ENCODE measurements around the gene TMEM95. TPM values are rescaled to one million over a fixed set of nuclear protein-coding genes. Genes with fewer than 3 reads are reported as not detected.

The TMEM95 gene
- total RNA-seq, 2 experiments from 2014 or later = 0.16 TPM; not detected in 1

- ATAC-seq (no peak), DNase-seq (no peak)
- peaks cover 30% of the 10 kb centered on the region for H3K4me1 Mint-ChIP-seq
- no peak overlapping the region for H3K4me3 Mint-ChIP-seq
- H3K27ac Mint-ChIP-seq = no peak overlapping the region
- peaks cover 49% of the 10 kb centered on the region for H3K36me3 Mint-ChIP-seq (ENCODE audit: low read depth)
- ChIA-PET CTCF (interaction anchor here (0.5 to 4.1 kb wide), 6 partner anchors 10 to 90 kb away, joined by 3 to 15 read pairs (median 5); partner anchors contain the start of genes ACAP1 and NEURL4), POLR2A (interaction anchor here (0.7 kb wide), 1 partner anchor 26 kb away, joined by 3 read pairs; no protein-coding TSS in a partner anchor)
- H3K27me3 Mint-ChIP-seq = no peaks in the 10 kb centered on the region
- intact Hi-C loops (cut with DNase I, micrococcal nuclease) = loop anchor here in 1 of 2 experiments (1.0 kb wide), 1 partner anchor 67 kb away; no protein-coding TSS in a partner anchor
- H3K9me3 Mint-ChIP-seq (ENCODE audit: low read depth) = no peaks in the 10 kb centered on the region
These were observed 8.0 kb upstream of the TMEM95 start for GRCh38 chr17:7346761-7347614.

- Mint-ChIP-seq H3K4me1 (peaks cover 37% of the 10 kb centered on the region), H3K27ac (no peak overlapping the region), H3K36me3 (ENCODE audit: low read depth) (peaks cover 53% of the 10 kb centered on the region), H3K4me3 (no peak overlapping the region), H3K9me3 (ENCODE audit: low read depth) (no peaks in the 10 kb centered on the region), H3K27me3 (no peaks in the 10 kb centered on the region)
- intact Hi-C loops (cut with DNase I, micrococcal nuclease) = no loop called here
- ChIA-PET POLR2A (interaction anchor here (0.7 kb wide), 1 partner anchor 27 kb away, joined by 3 read pairs; no protein-coding TSS in a partner anchor), CTCF (interaction anchor here (0.5 to 4.1 kb wide), 9 partner anchors 9 to 131 kb away, joined by 3 to 18 read pairs (median 3); partner anchors contain the start of genes ACAP1 and NEURL4)
- DNase-seq (no peak), ATAC-seq (no peak)
These were observed 7.1 kb upstream of the TMEM95 start for GRCh38 chr17:7347630-7348477.

- H3K27me3 Mint-ChIP-seq = no peaks in the 10 kb centered on the region
- H3K36me3 Mint-ChIP-seq (ENCODE audit: low read depth) = peaks cover 51% of the 10 kb centered on the region
- H3K4me3 Mint-ChIP-seq = no peak overlapping the region
- CTCF ChIA-PET = interaction anchor here (0.5 to 3.8 kb wide), 10 partner anchors 8 to 171 kb away, joined by 3 to 18 read pairs (median 3); partner anchors contain the start of gene ACAP1
- peaks cover 39% of the 10 kb centered on the region for H3K4me1 Mint-ChIP-seq
- no peak for ATAC-seq
- POLR2A ChIA-PET = interaction anchor here (1.6 kb wide), 1 partner anchor 19 kb away, joined by 4 read pairs; no protein-coding TSS in a partner anchor
- intact Hi-C loops (cut with DNase I, micrococcal nuclease) = no loop called here
- DNase-seq = no peak
- H3K27ac Mint-ChIP-seq = no peak overlapping the region
- no peaks in the 10 kb centered on the region for H3K9me3 Mint-ChIP-seq (ENCODE audit: low read depth)
These were observed 6.3 kb upstream of the TMEM95 start for GRCh38 chr17:7348478-7349242.

GRCh38 chr17:7351665-7352502 is 3.1 kb upstream of the TMEM95 start, which contains the start of gene KCTD11:
Gene KCTD11 (plus strand): TSS chr17:7352162.
- ChIA-PET POLR2A (no interaction called here), CTCF (interaction anchor here (0.6 to 3.8 kb wide), 3 partner anchors 15 to 232 kb away, joined by 3 to 18 read pairs (median 3); partner anchors contain the start of genes ACAP1, MPDU1 and TMEM256)
- DNase-seq (peak; percentile 90), ATAC-seq (peak; percentile 58)
- Mint-ChIP-seq H3K4me1 (peaks cover 55% of the 10 kb centered on the region), H3K36me3 (ENCODE audit: low read depth) (peaks cover 35% of the 10 kb centered on the region), H3K9me3 (ENCODE audit: low read depth) (no peaks in the 10 kb centered on the region), H3K27me3 (no peaks in the 10 kb centered on the region), H3K4me3 (peak within 1 kb of the TSS; percentile 79), H3K27ac (peak within 1 kb of the TSS; percentile 84)
- intact Hi-C loops (cut with DNase I, micrococcal nuclease) = loop anchor here (1.0 to 5.0 kb wide), 8 partner anchors 15 to 490 kb away; partner anchors contain the start of genes ACAP1 (in 1 of the 2), GPS2 (in 1 of the 2), NEURL4 (in 1 of the 2) and PLSCR3 (in 1 of the 2)

GRCh38 chr17:7352503-7352889 is 2.5 kb upstream of the TMEM95 start:
- DNase-seq (peak; percentile 36), ATAC-seq (no peak)
- H3K27ac Mint-ChIP-seq = peak overlapping the region; percentile 84
- ChIA-PET POLR2A (no interaction called here), CTCF (interaction anchor here (1.0 kb wide), 1 partner anchor 237 kb away, joined by 3 read pairs; no protein-coding TSS in a partner anchor)
- no peaks in the 10 kb centered on the region for H3K27me3 Mint-ChIP-seq
- peak overlapping the region; percentile 79 for H3K4me3 Mint-ChIP-seq
- intact Hi-C loops (cut with DNase I, micrococcal nuclease) = loop anchor here (2.0 to 5.0 kb wide), 2 partner anchors 84 to 490 kb away; no protein-coding TSS in a partner anchor
- peaks cover 30% of the 10 kb centered on the region for H3K36me3 Mint-ChIP-seq (ENCODE audit: low read depth)
- no peaks in the 10 kb centered on the region for H3K9me3 Mint-ChIP-seq (ENCODE audit: low read depth)
- H3K4me1 Mint-ChIP-seq = peaks cover 53% of the 10 kb centered on the region

- Mint-ChIP-seq H3K36me3 (ENCODE audit: low read depth) (peaks cover 30% of the 10 kb centered on the region), H3K4me3 (peak overlapping the region; percentile 79), H3K4me1 (peaks cover 52% of the 10 kb centered on the region), H3K27ac (peak overlapping the region; percentile 84), H3K9me3 (ENCODE audit: low read depth) (no peaks in the 10 kb centered on the region), H3K27me3 (no peaks in the 10 kb centered on the region)
- CTCF ChIA-PET = interaction anchor here (0.8 to 4.0 kb wide), 6 partner anchors 12 to 320 kb away, joined by 3 to 23 read pairs (median 3); partner anchors contain the start of gene NEURL4
- intact Hi-C loops (cut with DNase I, micrococcal nuclease) = loop anchor here (2.0 to 5.0 kb wide), 2 partner anchors 84 to 489 kb away; no protein-coding TSS in a partner anchor
- ATAC-seq (no peak), DNase-seq (no peak)
- POLR2A ChIA-PET = interaction anchor here (0.7 to 0.8 kb wide), 2 partner anchors 22 to 87 kb away, joined by 3 read pairs; no protein-coding TSS in a partner anchor
These were observed 1.9 kb upstream of the TMEM95 start for GRCh38 chr17:7352910-7353635.

- Mint-ChIP-seq H3K36me3 (ENCODE audit: low read depth) (peaks cover 22% of the 10 kb centered on the region), H3K9me3 (ENCODE audit: low read depth) (no peaks in the 10 kb centered on the region), H3K4me3 (no peak overlapping the region), H3K27me3 (no peaks in the 10 kb centered on the region), H3K4me1 (peaks cover 42% of the 10 kb centered on the region), H3K27ac (peak overlapping the region; percentile 2)
- peak; percentile 51 for ATAC-seq
- CTCF ChIA-PET = interaction anchor here (0.6 to 4.0 kb wide), 13 partner anchors 13 to 319 kb away, joined by 3 to 27 read pairs (median 3); partner anchors contain the start of genes ACAP1, NEURL4, SENP3 and TMEM102
- POLR2A ChIA-PET = interaction anchor here (1.0 kb wide), 1 partner anchor 333 kb away, joined by 4 read pairs; the partner anchor contains the start of gene TP53
- peak; percentile 77 for DNase-seq
- intact Hi-C loops (cut with DNase I, micrococcal nuclease) = loop anchor here (2.0 to 5.0 kb wide), 2 partner anchors 206 to 488 kb away; partner anchors contain the start of gene SENP3 (in 1 of the 2)
These were observed 603 bp upstream of the TMEM95 start for GRCh38 chr17:7354262-7354843.

- Mint-ChIP-seq H3K4me1 (peaks cover 32% of the 10 kb centered on the region), H3K9me3 (ENCODE audit: low read depth) (no peaks in the 10 kb centered on the region), H3K27me3 (no peaks in the 10 kb centered on the region), H3K27ac (no peak overlapping the region), H3K36me3 (ENCODE audit: low read depth) (peaks cover 13% of the 10 kb centered on the region), H3K4me3 (no peak overlapping the region)
- intact Hi-C loops (cut with DNase I, micrococcal nuclease) = loop anchor here in 1 of 2 experiments (2.0 kb wide), 1 partner anchor 205 kb away; the partner anchor contains the start of gene SENP3
- ATAC-seq = no peak
- ChIA-PET POLR2A (interaction anchor here (0.7 kb wide), 1 partner anchor 130 kb away, joined by 3 read pairs; no protein-coding TSS in a partner anchor), CTCF (interaction anchor here (0.6 to 4.0 kb wide), 32 partner anchors 10 to 355 kb away, joined by 3 to 27 read pairs (median 4); partner anchors contain the start of genes ACAP1, MPDU1, NEURL4 and PLSCR3)
- DNase-seq = no peak
These were observed 617 bp downstream of the TMEM95 start for GRCh38 chr17:7355573-7355972.

All from activated CD4-positive, alpha-beta T cell treated with anti-CD3 and anti-CD28 coated beads for 36 hours (primary cell).